Measurements from ENCODE around the gene GRIN1.

GRIN1 gene

DNA sequence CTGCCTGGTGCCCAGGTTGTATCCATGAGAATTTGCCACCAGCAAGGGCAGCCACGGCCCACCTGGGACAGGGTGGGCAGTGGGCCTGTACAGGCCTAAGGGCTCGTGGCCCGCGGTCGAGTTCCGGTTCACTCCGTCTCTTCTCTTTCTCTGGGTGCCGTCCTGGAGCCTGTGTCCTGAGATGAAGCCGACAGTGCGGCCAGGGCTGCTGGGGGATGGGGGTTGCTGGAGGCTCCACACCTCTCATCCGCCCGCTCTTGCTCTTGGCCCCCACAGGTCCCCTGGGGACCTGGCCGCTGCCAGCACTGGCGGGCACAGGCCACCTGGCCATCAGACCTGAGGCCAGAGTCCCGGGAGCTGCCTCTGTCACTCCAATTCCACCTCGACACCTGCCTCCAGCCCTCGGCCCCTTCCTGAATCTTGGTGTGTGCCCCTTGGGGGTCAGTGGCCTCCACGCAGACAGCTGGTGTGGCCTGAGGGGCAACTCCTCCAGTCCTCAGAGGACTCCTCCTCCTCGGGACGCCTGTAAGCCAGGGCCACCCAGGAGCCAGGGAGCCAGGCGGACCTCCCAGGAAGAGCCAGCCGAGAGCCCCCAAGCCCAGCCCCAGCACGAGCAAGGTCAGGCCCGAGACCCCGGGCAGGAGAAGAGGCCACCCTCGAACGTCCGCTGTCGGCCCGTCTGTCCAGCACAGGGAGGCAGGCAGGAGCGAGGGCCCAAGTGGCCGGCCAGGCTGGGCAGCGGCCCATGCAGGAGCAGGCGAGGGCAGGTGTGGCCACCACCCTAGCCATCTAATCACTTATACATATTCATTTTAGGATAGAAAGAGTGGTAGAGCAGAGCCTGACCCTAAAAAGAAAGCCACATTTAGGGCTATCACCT lies 25.7 kb downstream of the GRIN1 start:
- no peak for DNase-seq (ENCODE audit: low read depth in 2 of 2)

- no peak for DNase-seq (ENCODE audit: low read depth in 2 of 2)
Measured at GRCh38 chr9:137165250-137165836, 26.4 kb downstream of the GRIN1 start.

- DNase-seq (ENCODE audit: low read depth in 2 of 2): no peak
Measured at GRCh38 chr9:137166380-137167229, 27.7 kb downstream of the GRIN1 start.

DNA sequence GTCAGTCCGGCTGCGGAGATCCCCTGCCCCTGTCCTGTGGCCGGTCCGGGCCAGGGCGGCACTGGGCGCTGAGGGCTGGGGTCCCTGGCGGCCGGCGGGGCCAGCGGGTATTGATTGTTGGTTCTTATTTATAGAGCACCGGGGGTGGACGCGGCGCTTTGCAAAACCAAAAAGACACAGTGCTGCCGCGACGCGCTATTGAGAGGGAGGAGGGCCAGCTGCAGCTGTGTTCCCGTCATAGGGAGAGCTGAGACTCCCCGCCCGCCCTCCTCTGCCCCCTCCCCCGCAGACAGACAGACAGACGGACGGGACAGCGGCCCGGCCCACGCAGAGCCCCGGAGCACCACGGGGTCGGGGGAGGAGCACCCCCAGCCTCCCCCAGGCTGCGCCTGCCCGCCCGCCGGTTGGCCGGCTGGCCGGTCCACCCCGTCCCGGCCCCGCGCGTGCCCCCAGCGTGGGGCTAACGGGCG lies 28.4 kb downstream of the GRIN1 start:
- DNase-seq (ENCODE audit: low read depth in 2 of 2): no peak

DNA sequence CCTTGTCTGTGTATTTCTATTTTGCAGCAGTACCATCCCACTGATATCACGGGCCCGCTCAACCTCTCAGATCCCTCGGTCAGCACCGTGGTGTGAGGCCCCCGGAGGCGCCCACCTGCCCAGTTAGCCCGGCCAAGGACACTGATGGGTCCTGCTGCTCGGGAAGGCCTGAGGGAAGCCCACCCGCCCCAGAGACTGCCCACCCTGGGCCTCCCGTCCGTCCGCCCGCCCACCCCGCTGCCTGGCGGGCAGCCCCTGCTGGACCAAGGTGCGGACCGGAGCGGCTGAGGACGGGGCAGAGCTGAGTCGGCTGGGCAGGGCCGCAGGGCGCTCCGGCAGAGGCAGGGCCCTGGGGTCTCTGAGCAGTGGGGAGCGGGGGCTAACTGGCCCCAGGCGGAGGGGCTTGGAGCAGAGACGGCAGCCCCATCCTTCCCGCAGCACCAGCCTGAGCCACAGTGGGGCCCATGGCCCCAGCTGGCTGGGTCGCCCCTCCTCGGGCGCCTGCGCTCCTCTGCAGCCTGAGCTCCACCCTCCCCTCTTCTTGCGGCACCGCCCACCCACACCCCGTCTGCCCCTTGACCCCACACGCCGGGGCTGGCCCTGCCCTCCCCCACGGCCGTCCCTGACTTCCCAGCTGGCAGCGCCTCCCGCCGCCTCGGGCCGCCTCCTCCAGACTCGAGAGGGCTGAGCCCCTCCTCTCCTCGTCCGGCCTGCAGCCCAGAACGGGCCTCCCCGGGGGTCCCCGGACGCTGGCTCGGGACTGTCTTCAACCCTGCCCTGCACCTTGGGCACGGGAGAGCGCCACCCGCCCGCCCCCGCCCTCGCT lies 29.0 kb downstream of the GRIN1 start:
- DNase-seq (ENCODE audit: low read depth in 2 of 2): no peak

DNA sequence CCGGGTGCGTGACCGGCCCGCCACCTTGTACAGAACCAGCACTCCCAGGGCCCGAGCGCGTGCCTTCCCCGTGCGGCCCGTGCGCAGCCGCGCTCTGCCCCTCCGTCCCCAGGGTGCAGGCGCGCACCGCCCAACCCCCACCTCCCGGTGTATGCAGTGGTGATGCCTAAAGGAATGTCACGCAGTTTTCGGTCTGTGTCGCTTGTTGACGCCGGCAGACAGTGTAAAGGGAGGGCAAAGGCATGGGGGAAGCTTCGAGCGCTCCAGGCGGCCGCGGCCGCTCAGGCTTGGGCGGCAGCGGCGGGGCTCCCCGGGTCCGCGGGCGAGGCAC lies 29.6 kb downstream of the GRIN1 start:
- no peak for DNase-seq (ENCODE audit: low read depth in 2 of 2)

DNA sequence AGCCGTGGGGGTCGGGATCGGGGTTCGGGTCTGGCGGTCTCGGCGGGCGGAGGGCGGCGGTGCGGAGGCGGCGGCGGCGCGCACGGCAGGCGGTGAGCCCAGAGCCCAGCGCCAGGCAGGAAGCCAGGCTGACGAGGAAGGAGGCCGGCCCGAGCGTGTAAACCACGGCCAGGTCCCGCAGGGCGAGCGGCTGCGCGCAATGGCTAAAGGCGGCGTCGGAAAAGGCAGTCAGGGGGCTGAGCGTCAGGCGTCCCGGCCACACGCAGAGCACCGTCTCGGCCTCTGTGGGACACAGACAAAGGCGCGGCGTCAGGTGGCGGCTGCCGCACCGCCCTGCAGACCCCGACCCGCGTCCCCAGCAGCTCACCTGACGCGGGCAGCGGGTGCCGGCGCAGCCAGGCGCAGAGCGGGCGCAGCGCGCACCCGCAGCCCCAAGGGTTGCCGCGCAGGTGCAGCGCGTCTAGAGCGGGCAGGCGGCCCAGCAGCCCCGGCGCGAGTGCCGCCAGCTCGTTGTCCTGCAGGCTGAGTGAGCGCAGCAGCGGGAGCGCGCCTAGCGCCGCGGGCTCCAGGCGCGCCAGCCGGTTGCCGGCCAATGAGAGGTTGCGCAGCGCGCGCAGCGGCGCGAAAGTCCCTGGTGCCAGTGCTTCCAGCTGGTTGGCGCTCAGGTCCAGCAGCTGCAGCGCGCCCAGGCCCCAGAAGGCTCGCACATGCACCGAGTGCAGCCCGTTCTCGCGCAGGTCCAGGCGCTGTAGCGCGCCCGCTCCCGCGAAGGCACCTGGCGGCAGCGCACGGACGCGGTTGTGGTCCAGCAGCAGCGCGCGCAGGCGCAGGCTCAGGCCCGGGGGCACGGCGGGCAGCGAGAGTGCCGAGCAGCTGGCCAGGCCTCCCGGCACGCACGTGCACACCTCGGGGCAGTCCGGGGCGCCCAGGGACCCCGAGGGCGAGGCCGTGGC lies 30.2 kb downstream of the GRIN1 start:
- DNase-seq (ENCODE audit: low read depth in 2 of 2): no peak

DNA sequence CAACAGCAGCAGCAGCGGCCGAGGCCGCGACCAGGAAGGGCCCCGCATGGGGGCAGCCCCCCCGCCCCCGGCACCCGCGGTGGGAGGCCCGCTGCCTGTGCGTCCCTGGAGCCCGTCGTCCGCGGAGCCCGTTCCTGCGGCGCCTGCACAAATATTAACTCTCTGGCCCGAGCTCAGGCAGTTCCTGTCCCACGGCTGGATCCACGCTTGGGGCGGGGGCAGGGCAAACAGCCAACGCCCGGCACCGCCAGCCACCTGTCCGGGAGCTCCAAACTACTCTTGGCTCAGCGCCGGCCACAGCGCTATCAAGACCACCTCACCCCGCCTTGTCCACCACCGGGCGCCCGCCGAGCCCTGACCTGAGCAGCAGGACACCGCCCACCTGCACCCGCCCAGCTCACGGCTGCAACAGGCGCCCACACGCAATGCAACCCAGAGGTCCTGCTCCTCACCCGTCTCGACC lies 31.0 kb downstream of the GRIN1 start, which contains the start of gene LRRC26:
Gene LRRC26 (minus strand): TSS at position 156 of the 463 bp plus-strand sequence. CDS start 108 bp downstream, at position 48.
- no peak for DNase-seq (ENCODE audit: low read depth in 2 of 2)

- DNase-seq (ENCODE audit: low read depth in 2 of 2): no peak
Measured at GRCh38 chr9:137170486-137171148, 31.7 kb downstream of the GRIN1 start.

DNA sequence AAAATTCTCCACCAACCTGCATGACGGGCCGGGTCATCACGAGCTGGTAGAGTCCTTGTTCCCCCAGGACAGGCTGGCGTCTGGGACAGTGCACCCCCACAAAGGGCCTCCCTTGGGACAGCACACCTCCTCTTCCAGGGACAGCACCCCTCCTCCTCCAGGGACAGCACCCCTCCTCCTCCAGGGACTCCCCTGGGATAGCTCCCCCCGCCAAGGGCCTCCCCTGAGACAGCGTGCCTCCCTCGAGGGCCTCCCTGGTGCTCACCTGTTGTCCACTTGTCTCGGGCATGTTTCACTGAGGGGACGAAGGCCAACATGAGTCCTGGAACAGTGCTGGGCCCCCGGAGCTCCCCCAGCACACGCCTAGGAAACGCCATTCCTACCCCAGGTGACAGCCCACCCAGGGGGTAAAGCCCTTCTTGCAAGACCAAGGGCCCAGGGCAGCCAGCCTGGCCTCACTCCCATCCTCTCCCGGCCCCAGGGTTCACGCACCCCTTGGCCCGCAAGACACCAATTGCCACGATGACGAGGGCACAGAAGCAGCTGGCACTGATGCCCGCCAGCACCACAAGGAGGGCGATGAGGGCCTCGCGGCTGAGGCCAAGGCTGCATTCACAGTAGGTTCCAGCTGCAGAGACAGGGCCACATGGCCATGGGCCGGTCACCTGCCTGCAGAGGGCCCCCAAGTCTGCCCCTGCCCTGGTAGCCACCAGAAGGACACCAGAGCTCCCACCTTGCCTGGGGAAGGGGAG lies 32.4 kb downstream of the GRIN1 start:
- DNase-seq (ENCODE audit: low read depth in 2 of 2): no peak

DNA sequence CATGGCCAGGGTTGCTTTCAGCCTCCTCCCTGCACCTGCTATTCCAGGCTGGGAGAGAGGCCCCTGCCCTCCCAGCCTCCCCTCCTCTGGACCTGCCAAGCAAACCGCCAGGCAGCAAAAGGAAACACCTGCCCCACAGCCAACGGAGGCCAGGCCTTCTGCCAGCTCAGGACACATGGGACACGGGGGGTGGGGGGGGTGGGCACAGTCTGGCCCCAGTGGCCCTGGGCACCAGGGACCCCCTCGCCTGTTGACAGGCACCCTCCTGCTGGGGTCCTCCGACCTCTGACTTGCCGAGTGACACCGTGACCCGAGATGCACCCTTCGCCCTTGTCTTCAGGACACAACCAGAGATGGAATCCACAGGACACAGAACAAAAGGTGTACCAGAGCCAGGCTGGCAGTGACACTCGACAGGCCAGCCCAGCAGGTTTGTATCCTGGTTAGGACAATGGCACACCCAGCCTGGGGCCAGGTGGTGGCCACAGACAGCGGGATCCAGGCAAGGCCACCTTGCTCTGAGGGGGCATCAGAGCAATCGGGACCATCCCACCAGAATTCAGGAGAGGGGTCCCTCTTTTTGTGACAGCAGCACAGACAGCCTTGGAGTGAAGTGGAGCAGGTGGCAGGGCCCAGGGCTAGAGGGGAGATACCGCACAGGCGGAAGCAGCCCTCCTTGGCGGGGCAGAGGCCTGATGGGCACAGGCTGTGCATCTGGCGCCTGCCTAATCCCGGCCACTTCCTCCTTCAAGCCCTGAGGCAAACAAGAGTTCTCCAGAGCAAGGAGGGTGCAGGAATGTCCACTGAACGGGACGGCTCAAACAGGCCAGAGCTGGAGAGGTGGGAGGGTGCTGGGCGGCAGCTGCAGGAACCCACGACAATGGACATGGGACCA lies 34.2 kb downstream of the GRIN1 start:
- no peak for DNase-seq (ENCODE audit: low read depth in 2 of 2)

- no peak for DNase-seq (ENCODE audit: low read depth in 2 of 2)
Measured at GRCh38 chr9:137173796-137174664, 35.1 kb downstream of the GRIN1 start.

- DNase-seq (ENCODE audit: low read depth in 2 of 2): no peak
Measured at GRCh38 chr9:137174722-137175293, 35.9 kb downstream of the GRIN1 start.

DNA sequence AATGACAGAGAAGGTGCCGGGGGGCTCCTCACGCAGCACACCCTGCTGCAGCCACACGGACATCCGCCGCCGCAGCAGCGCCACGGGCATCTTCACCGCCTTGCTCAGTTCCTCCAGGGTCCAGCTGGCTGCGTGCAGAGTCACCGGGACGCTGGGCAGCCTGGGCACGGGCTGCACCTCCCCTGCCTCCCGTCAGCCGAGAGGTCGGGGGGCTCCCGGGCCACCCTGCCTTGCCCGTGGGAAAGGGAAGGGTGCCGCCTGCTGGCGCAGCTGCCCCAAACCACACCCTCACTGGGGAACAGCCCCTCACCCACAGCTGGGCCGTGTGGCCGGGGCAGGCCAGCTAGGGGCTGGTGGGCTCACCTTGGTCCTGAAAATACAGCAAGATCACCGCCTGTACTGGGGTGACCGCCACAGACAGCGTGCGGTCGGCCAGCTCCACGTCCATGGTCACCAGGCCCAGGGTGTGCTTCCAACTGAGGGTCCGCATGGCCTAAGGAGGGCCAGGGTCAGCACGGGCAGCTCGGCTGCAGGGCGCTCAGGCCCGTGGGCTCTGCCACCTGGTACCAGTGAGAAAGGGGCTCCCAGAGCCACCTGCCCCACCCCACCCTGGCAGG lies 36.5 kb downstream of the GRIN1 start:
- no peak for DNase-seq (ENCODE audit: low read depth in 2 of 2)

- no peak for DNase-seq (ENCODE audit: low read depth in 2 of 2)
Measured at GRCh38 chr9:137176302-137177182, 37.6 kb downstream of the GRIN1 start.

All from stimulated activated CD8-positive, alpha-beta memory T cell treated with anti-CD3 and anti-CD28 coated beads, Interleukin-2, amount 100 ng/mL, for 1 hour (primary cell).